NCI-H2227 (cell line): ENCODE data around the gene CTCF.

Experiments used
- DNase-seq: peaks from one replicate; lab custom pipeline; 2025; ENCODE audit not compliant: unreplicated experiment; lab: John Stamatoyannopoulos, UW

The CTCF gene

GRCh38 chr16:67649494-67649931, 87.2 kb downstream of the CTCF start:
- no peak for DNase-seq

DNA sequence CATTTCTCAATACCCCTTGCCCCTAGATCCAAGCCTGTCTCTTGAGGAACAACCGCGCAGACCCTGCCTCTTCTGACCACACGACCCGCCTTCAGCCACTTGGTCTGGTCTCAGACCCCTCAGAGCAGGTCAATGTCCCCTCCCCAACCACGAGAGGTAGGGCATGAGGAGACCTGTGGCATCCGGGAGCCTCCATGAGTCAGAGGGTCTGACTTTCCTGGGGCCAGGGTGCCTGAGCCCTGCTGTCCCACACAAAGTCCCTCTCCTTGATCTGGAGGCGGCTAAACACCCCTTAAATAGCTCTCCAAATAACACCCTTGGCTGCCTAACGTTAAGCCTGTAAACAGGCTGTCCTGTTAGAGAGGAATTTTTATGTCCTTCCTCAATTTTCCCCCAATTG, 87.7 kb downstream of the CTCF start:
- no peak for DNase-seq

- no peak for DNase-seq
Measured at GRCh38 chr16:67651039-67651438, 88.7 kb downstream of the CTCF start.

- DNase-seq: no peak
Measured at GRCh38 chr16:67651847-67652246, 89.5 kb downstream of the CTCF start.

DNA sequence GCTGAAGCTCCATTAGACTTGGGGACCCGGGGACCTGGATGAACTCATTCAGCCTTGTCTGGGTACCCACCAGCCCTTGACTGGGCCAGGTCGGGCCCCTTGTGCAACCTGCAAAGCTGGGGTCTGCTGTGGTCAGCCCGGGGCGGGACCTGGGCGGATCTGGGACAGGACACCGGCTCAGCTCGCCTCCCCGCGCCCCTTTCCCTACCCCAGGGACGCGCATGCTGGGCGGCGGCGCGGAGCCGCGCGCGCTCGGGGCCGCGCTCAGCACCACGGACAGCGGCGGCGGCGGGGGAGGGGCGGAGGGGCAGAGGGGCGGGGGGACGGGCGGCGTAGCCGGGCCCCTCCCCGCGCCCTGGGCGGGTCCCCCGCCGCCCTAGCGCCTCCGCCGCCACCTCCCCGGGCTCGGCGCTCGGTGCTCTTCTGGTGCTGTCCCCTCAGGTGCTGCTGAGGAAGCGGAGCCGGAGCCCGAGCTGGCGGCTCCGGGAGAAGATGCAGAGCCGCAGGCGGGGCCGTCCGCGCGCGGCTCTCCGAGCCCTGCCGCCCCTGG, 90.3 kb downstream of the CTCF start:
- DNase-seq: peak; percentile 62

GRCh38 chr16:67653128-67653788, 90.9 kb downstream of the CTCF start:
- DNase-seq: peak; percentile 60

- no peak for DNase-seq
Measured at GRCh38 chr16:67653789-67654402, 91.6 kb downstream of the CTCF start.

DNA sequence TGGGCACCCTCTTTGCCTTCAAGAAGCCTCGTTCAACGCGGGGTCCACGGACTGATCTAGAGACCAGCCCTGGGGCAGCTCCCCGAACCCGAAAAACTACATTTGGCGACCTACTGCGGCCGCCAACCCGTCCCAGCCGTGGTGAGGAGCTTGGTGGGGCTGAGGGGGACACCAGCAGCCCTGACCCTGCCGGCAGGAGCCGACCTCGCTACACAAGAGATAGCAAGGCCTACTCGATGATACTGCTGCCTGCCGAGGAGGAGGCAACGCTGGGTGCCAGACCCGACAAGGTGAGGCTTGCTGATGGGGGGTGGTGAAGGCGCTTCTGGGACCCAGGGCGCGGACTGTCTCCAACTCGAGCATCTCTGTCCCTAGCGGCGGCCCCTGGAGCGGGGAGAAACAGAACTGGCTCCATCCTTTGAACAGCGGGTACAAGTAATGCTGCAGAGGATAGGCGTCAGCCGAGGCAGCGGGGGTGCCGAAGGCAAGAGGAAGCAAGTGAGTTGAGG, 92.1 kb downstream of the CTCF start:
- DNase-seq: peak; percentile 11

- no peak for DNase-seq
Measured at GRCh38 chr16:67655363-67655762, 93.0 kb downstream of the CTCF start.

GRCh38 chr16:67656344-67657016, 94.2 kb downstream of the CTCF start:
- no peak for DNase-seq

- DNase-seq: no peak
Measured at GRCh38 chr16:67657017-67657608, 94.8 kb downstream of the CTCF start.

DNA sequence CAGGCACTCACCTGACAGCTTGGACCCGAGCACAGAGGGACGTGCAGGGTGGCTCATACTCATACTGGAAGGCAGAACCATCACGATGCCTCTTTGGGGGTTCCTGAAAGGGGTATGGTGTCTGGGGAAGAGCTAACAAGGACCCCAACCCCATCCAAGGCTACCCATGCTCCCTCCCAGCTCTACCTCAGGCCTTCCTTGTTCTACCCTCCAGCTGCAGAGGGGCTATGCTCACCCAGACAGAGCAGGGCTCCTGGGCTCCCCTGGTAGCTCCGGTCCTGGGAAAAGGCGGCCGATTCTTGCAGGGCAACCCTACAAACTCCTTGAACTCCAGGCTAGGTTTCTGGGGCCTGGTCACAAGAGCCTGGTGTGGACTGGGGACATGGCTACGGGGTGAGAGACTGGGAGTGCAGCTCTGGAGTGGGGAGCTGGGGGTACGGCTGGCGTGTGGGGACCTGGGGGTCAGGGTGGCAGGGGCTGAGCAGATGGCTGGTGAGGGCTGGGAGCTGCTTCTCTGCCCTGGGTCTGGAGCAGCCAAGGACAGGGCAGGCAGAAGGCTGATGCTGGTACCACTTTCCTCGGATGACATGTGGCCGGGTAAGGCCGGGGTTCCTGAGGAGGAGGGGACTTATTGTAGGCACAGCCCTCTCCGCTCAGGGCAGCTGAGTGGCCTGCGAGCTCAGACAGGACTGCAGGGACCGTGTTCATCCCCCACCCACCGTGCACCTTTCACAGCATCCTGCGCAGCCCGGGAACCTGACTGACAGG, 95.6 kb downstream of the CTCF start:
- DNase-seq: no peak

GRCh38 chr16:67658849-67659674, 96.7 kb downstream of the CTCF start:
- DNase-seq: no peak

- peak; percentile 94 for DNase-seq
Measured at GRCh38 chr16:67659675-67660563, 97.6 kb downstream of the CTCF start, which contains the start of gene ACD. Gene ACD (minus strand): TSS chr16:67660260. CDS start chr16:67660220, 40 bp downstream.

GRCh38 chr16:67660564-67661028, 98.3 kb downstream of the CTCF start, which contains the start of gene PARD6A:
Gene PARD6A (plus strand): TSS chr16:67660960. CDS start chr16:67661039, 79 bp downstream.
- peak; percentile 98 for DNase-seq

GRCh38 chr16:67661101-67661761, 98.9 kb downstream of the CTCF start:
- peak; percentile 67 for DNase-seq

DNA sequence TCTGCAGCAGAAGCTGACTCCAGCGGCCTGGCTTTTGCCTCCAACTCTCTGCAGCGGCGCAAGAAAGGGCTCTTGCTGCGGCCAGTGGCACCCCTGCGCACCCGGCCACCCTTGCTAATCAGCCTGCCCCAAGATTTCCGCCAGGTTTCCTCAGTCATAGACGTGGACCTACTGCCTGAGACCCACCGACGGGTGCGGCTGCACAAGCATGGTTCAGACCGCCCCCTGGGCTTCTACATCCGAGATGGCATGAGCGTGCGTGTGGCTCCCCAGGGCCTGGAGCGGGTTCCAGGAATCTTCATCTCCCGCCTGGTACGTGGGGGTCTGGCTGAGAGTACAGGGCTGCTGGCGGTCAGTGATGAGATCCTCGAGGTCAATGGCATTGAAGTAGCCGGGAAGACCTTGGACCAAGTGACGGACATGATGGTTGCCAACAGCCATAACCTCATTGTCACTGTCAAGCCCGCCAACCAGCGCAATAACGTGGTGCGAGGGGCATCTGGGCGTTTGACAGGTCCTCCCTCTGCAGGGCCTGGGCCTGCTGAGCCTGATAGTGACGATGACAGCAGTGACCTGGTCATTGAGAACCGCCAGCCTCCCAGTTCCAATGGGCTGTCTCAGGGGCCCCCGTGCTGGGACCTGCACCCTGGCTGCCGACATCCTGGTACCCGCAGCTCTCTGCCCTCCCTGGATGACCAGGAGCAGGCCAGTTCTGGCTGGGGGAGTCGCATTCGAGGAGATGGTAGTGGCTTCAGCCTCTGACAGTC, 99.7 kb downstream of the CTCF start:
- DNase-seq: no peak
